Type B pancreatic cell (in vitro differentiated cells): ENCODE measurements around the gene ZFYVE9. TPM values are rescaled to one million over a fixed set of nuclear protein-coding genes. Genes with fewer than 3 reads are reported as not detected.
"Not testable (repeated sequence)": the region's sequence is repeated elsewhere in the genome, so short reads cannot be mapped to it uniquely, and the experiment has no call there.

Experiments used
- DNase-seq: peaks from one replicate; pipeline ENCODE4 v3.0.0; 2021; ENCODE audit warnings: mixed read lengths; ENCODE audit not compliant: unreplicated experiment; ENCODE audit errors: extremely low spot score
- H3K27ac Mint-ChIP-seq: 2 replicates; pipeline ENCODE4 v1.8.0; 2021; ENCODE audit warnings: mild to moderate bottlenecking, mixed read lengths
- H3K27me3 Mint-ChIP-seq: 2 replicates; pipeline ENCODE4 v1.8.0; 2021; ENCODE audit warnings: mixed read lengths
- H3K36me3 Mint-ChIP-seq: 2 replicates; pipeline ENCODE4 v1.8.0; 2021; ENCODE audit warnings: mixed read lengths
- H3K4me1 Mint-ChIP-seq: one replicate; pipeline ENCODE4 v1.8.0; 2021; ENCODE audit warnings: mixed read lengths; ENCODE audit not compliant: unreplicated experiment
- H3K4me3 Mint-ChIP-seq: 2 replicates; pipeline ENCODE4 v1.8.0; 2021; ENCODE audit warnings: mild to moderate bottlenecking, mixed read lengths
- H3K9me3 Mint-ChIP-seq: 2 replicates; pipeline ENCODE4 v1.8.0; 2021; ENCODE audit warnings: mixed read lengths
- CTCF ChIP-seq: fragments of 200-600 bp; sonication (generic); conservative IDR thresholded peaks from 2 replicates; pipeline ENCODE4 v1.5.0; 2021; ENCODE audit warnings: antibody characterized with exemption, mild to moderate bottlenecking
- total RNA-seq: library from RNA; stranded (reverse); gene quantifications from 2 replicates; pipeline ENCODE4 v1.2.1, GENCODE V29; 2021; ENCODE audit warnings: low replicate concordance

ZFYVE9 gene
- total RNA-seq, 1 donor from 2014 or later = 30.6 TPM

GRCh38 chr1:52367272-52367671, 225.4 kb downstream of the ZFYVE9 start:
- peak overlapping the region; percentile 89 for H3K4me3 Mint-ChIP-seq
- H3K4me1 Mint-ChIP-seq = peaks cover 18% of the 10 kb centered on the region
- no peaks in the 10 kb centered on the region for H3K36me3 Mint-ChIP-seq
- H3K9me3 Mint-ChIP-seq = no peaks in the 10 kb centered on the region
- DNase-seq = no peak
- H3K27me3 Mint-ChIP-seq = no peaks in the 10 kb centered on the region
- no peak overlapping the region for H3K27ac Mint-ChIP-seq
- no peak for TF ChIP-seq CTCF

DNA sequence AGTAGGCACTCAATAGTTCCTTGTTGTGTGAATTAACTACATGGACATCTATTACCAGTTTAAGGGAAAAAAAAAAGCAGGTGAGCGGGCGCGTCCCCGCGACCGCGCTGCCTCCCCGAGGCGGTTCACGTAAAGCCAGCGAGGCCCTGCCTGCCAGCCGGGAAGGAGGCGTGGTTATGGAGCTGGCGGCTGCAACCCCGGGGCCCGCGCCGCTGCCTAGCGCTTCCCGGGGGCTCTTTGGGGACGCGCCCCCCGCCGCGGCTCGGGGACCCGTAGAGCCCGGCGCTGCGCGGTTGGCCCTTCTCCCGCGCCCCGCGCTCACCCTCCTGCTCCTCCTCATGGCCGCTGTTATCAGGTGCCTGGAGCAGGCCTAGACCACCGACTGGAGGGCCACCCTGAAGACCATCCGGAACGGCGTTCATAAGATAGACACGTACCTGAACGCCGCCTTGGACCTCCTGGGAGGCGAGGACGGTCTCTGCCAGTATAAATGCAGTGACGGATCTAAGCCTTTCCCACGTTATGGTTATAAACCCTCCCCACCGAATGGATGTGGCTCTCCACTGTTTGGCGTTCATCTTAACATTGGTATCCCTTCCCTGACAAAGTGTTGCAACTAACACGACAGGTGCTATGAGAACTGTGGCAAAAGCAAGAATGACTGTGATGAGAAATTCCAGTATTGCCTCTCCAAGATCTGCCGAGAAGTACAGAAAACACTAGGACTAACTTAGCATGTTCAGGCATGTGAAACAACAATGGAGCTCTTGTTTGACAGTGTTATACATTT, 226.7 kb downstream of the ZFYVE9 start:
- DNase-seq = no peak
- peaks cover 18% of the 10 kb centered on the region for H3K4me1 Mint-ChIP-seq
- H3K9me3 Mint-ChIP-seq = no peaks in the 10 kb centered on the region
- H3K4me3 Mint-ChIP-seq = peak overlapping the region; percentile 88
- H3K27me3 Mint-ChIP-seq = no peaks in the 10 kb centered on the region
- no peaks in the 10 kb centered on the region for H3K36me3 Mint-ChIP-seq
- peak overlapping the region; percentile 83 for H3K27ac Mint-ChIP-seq
- TF ChIP-seq CTCF = peak; percentile 36

GRCh38 chr1:52369851-52370250, 228.0 kb downstream of the ZFYVE9 start:
- H3K27ac Mint-ChIP-seq = not testable (repeated sequence)
- H3K4me3 Mint-ChIP-seq = peak overlapping the region; percentile 53

DNA sequence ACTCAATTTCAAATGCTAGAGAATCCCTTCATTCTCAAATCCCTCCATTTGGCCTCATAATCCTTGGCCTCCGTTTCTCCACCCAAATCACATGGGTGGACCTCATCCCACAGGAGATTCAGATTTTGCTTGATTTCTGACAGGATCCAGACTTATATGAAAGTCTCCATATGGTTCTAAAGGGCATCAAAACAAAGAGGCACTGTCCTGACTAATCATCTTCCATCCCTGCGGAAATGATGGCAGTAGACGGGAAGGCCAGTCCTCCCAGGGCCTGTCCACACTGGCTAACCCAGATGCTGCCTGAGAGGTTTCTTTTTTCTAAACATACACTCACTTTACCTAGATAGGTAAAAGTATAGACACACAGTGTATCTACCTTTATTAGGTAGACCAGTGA, 243.5 kb downstream of the ZFYVE9 start:
- no peak for TF ChIP-seq CTCF
- H3K36me3 Mint-ChIP-seq = peaks cover 6% of the 10 kb centered on the region
- H3K27ac Mint-ChIP-seq = no peak overlapping the region
- no peaks in the 10 kb centered on the region for H3K27me3 Mint-ChIP-seq
- no peak overlapping the region for H3K4me3 Mint-ChIP-seq
- no peak for DNase-seq
- H3K9me3 Mint-ChIP-seq = no peaks in the 10 kb centered on the region
- no peaks in the 10 kb centered on the region for H3K4me1 Mint-ChIP-seq

More at GRCh38 chr1:52369851-52370250, 228.0 kb downstream of the ZFYVE9 start:
- H3K4me1 Mint-ChIP-seq = peaks cover 14% of the 10 kb centered on the region
- DNase-seq, H3K27me3 Mint-ChIP-seq, H3K36me3 Mint-ChIP-seq, H3K9me3 Mint-ChIP-seq: not testable (repeated sequence)

- Mint-ChIP-seq H3K4me3 (no peak overlapping the region), H3K27me3 (no peaks in the 10 kb centered on the region), H3K9me3 (no peaks in the 10 kb centered on the region), H3K4me1 (no peaks in the 10 kb centered on the region), H3K27ac (no peak overlapping the region), H3K36me3 (peaks cover 6% of the 10 kb centered on the region)
- DNase-seq = no peak
- no peak for TF ChIP-seq CTCF
Measured at GRCh38 chr1:52386458-52386857, 244.6 kb downstream of the ZFYVE9 start.

- Mint-ChIP-seq H3K27ac (no peak overlapping the region), H3K27me3 (no peaks in the 10 kb centered on the region), H3K4me3 (no peak overlapping the region), H3K4me1 (no peaks in the 10 kb centered on the region), H3K9me3 (no peaks in the 10 kb centered on the region), H3K36me3 (peaks cover 6% of the 10 kb centered on the region)
- no peak for DNase-seq
- TF ChIP-seq CTCF = no peak
Measured at GRCh38 chr1:52393174-52393573, 251.3 kb downstream of the ZFYVE9 start.

Other genes with a start within 250 kb of the ZFYVE9 start
- gene RAB3B, start 151.4 kb upstream of the ZFYVE9 start, total RNA-seq = 16.9 and 19.2 TPM in 2 replicates
- gene KTI12, start 108.3 kb upstream of the ZFYVE9 start, total RNA-seq = 9.6 and 9.9 TPM in 2 replicates
- 48.3 and 61.3 TPM in 2 replicates for gene TXNDC12, start 86.9 kb upstream of the ZFYVE9 start, total RNA-seq
- gene BTF3L4, start 85.8 kb upstream of the ZFYVE9 start, total RNA-seq = 73.4 and 75.4 TPM in 2 replicates
- gene CC2D1B, start 224.1 kb downstream of the ZFYVE9 start, total RNA-seq = 33.7 and 35.9 TPM in 2 replicates